H1 (cell line): ENCODE measurements around the gene S100A13. TPM values are rescaled to one million over a fixed set of nuclear protein-coding genes. Genes with fewer than 3 reads are reported as not detected.

ENCODE experiments used
- CTCF ChIA-PET: fragments of 300-600 bp; sonication (Branson Sonifier 250); formaldehyde crosslinking; loops from one replicate; lab custom pipeline; 2021; ENCODE audit not compliant: partially characterized antibody; lab: Charles Lee
- POLR2A ChIA-PET: fragments of 300-600 bp; sonication (Branson Sonifier 250); formaldehyde crosslinking; loops from one replicate; lab custom pipeline; 2021; ENCODE audit warnings: inconsistent platforms; ENCODE audit not compliant: partially characterized antibody; lab: Charles Lee
- DNase-seq, 2 experiments: peaks; one replicate each; pipeline versions ENCODE4 v3.0.0 to v3.0.0-alpha.2; 2010 to 2022; ENCODE audit warnings: low spot score in 2 of 2, low read depth in 1 of 2, mixed read lengths in 1 of 2
- FAIRE-seq: peaks from 2 replicates; lab custom pipeline; 2011; peaks lifted over from hg19 to GRCh38; lab: Jason Lieb, UNC
- H2AFZ ChIP-seq: 2 replicates; pipeline ENCODE4 v1.8.1; 2012; ENCODE audit warnings: low read length, inconsistent platforms
- H2AK5ac ChIP-seq: 2 replicates; pipeline ENCODE4 v1.6.1; 2013; ENCODE audit warnings: low read depth, low read length
- H2BK120ac ChIP-seq: replicated peaks from 2 replicates; pipeline ENCODE3; 2013; ENCODE audit warnings: low read depth, low read length, inconsistent platforms
- H2BK12ac ChIP-seq: 2 replicates; pipeline ENCODE4 v1.6.1; 2013; ENCODE audit warnings: low read depth, low read length
- H2BK15ac ChIP-seq: 2 replicates; pipeline ENCODE4 v1.6.1; 2013; ENCODE audit warnings: low read length
- H2BK20ac ChIP-seq: 2 replicates; pipeline ENCODE4 v1.6.1; 2013; ENCODE audit warnings: low read length
- H2BK5ac ChIP-seq: 2 replicates; pipeline ENCODE4 v1.6.1; 2013; ENCODE audit warnings: low read depth, low read length
- H3K14ac ChIP-seq: 2 replicates; pipeline ENCODE4 v1.6.1; 2013; ENCODE audit warnings: inconsistent platforms; ENCODE audit not compliant: insufficient read length
- H3K18ac ChIP-seq: 2 replicates; pipeline ENCODE4 v1.6.1; 2013; ENCODE audit warnings: low read length; ENCODE audit errors: extremely low read depth
- H3K23ac ChIP-seq: 2 replicates; pipeline ENCODE4 v1.6.1; 2013; ENCODE audit warnings: inconsistent platforms; ENCODE audit not compliant: insufficient read length
- H3K23me2 ChIP-seq: 2 replicates; pipeline ENCODE4 v1.6.1; 2013; ENCODE audit warnings: low read depth, low read length
- H3K27ac ChIP-seq: 2 replicates; pipeline ENCODE4 v1.6.1; 2011; ENCODE audit warnings: low read depth, low read length, inconsistent platforms
- H3K27me3 ChIP-seq, 4 experiments: replicated peaks in 1 of 4; 1 replicate in 1 of 4; 2 replicates in 3 of 4; pipeline versions ENCODE4 v1.6.1 to v1.8.1; 2011 to 2013; ENCODE audit warnings: low read length in 3 of 4, mild to moderate bottlenecking in 3 of 4, inconsistent platforms in 2 of 4, mixed read lengths in 2 of 4, moderate library complexity in 1 of 4; ENCODE audit not compliant: control insufficient read depth in 3 of 4, insufficient read depth in 3 of 4; ENCODE audit errors: extremely low read depth in 1 of 4
- H3K36me3 ChIP-seq, 4 experiments: 2 replicates each; pipeline versions ENCODE4 v1.6.1 to v1.8.1; 2011 to 2013; ENCODE audit warnings: mild to moderate bottlenecking in 4 of 4, low read length in 3 of 4, moderate library complexity in 2 of 4, control low read depth in 1 of 4, inconsistent platforms in 1 of 4; ENCODE audit not compliant: insufficient read depth in 4 of 4, control insufficient read depth in 2 of 4
- H3K4ac ChIP-seq: replicated peaks from 2 replicates; pipeline ENCODE3; 2013; ENCODE audit warnings: low read length, low read depth, mixed read lengths, inconsistent platforms; ENCODE audit not compliant: insufficient read length
- H3K4me1 ChIP-seq, 4 experiments: replicated peaks in 1 of 4; 1 replicate in 1 of 4; 2 replicates in 3 of 4; pipeline versions ENCODE4 v1.6.1 to v1.8.1; 2011 to 2013; ENCODE audit warnings: low read length in 3 of 4, inconsistent platforms in 2 of 4, mixed read lengths in 1 of 4; ENCODE audit not compliant: insufficient read depth in 4 of 4, control insufficient read depth in 3 of 4
- H3K4me2 ChIP-seq, 2 experiments: 2 replicates each; pipeline versions ENCODE4 v1.6.1 to v1.8.1; 2011 to 2013; ENCODE audit warnings: low read depth in 2 of 2, low read length in 2 of 2, control low read depth in 1 of 2, inconsistent platforms in 1 of 2, mild to moderate bottlenecking in 1 of 2; ENCODE audit not compliant: insufficient read depth in 1 of 2
- H3K4me3 ChIP-seq, 4 experiments: fragments of 200-600, 300-600 bp in 1 of 4; sonication (generic), shearing (Covaris generic), sonication (Bioruptor Twin) in 1 of 4; 2 replicates each; pipeline versions ENCODE4 v1.5.1 to v1.8.1; 2011 to 2016; ENCODE audit warnings: low read length in 4 of 4, low read depth in 3 of 4, control low read depth in 2 of 4, inconsistent platforms in 2 of 4, mild to moderate bottlenecking in 2 of 4, mixed read lengths in 1 of 4, moderate library complexity in 1 of 4; ENCODE audit not compliant: insufficient read depth in 2 of 4; ENCODE audit errors: extremely low read depth in 1 of 4
- H3K56ac ChIP-seq: replicated peaks from 2 replicates; pipeline ENCODE3; 2013; ENCODE audit warnings: low read depth, mild to moderate bottlenecking, mixed read lengths, low read length, inconsistent platforms; ENCODE audit not compliant: insufficient read length
- H3K79me1 ChIP-seq: 2 replicates; pipeline ENCODE4 v1.6.1; 2013; ENCODE audit warnings: low read depth, low read length, control low read depth
- H3K79me2 ChIP-seq, 2 experiments: 2 replicates each; pipeline versions ENCODE4 v1.6.1 to v1.8.1; 2012 to 2013; ENCODE audit warnings: low read length in 2 of 2, mild to moderate bottlenecking in 2 of 2, inconsistent platforms in 1 of 2; ENCODE audit not compliant: insufficient read depth in 2 of 2, control insufficient read depth in 1 of 2
- H3K9ac ChIP-seq, 4 experiments: replicated peaks in 1 of 4; 1 replicate in 1 of 4; 2 replicates in 3 of 4; pipeline versions ENCODE4 v1.6.1 to v1.8.1; 2011 to 2013; ENCODE audit warnings: low read depth in 3 of 4, low read length in 3 of 4, control low read depth in 2 of 4, mild to moderate bottlenecking in 2 of 4, moderate library complexity in 2 of 4, inconsistent platforms in 1 of 4; ENCODE audit errors: extremely low read depth in 1 of 4
- H3K9me3 ChIP-seq, 2 experiments: 2 replicates each; pipeline versions ENCODE4 v1.6.1 to v1.8.1; 2012 to 2013; ENCODE audit warnings: mild to moderate bottlenecking in 2 of 2, moderate library complexity in 2 of 2, control low read depth in 1 of 2, inconsistent platforms in 1 of 2, low read depth in 1 of 2, low read length in 1 of 2, mixed read lengths in 1 of 2; ENCODE audit not compliant: insufficient read depth in 2 of 2
- H4K20me1 ChIP-seq, 2 experiments: replicated peaks in 1 of 2; 2 replicates each; pipeline versions ENCODE3 to v1.8.1; 2011 to 2013; ENCODE audit warnings: inconsistent platforms in 2 of 2, low read length in 2 of 2, mild to moderate bottlenecking in 1 of 2; ENCODE audit not compliant: insufficient read depth in 2 of 2, control insufficient read depth in 1 of 2
- H4K5ac ChIP-seq: 2 replicates; pipeline ENCODE4 v1.6.1; 2013; ENCODE audit warnings: low read length, low read depth, mixed read lengths, inconsistent platforms; ENCODE audit not compliant: insufficient read length
- H4K8ac ChIP-seq: 2 replicates; pipeline ENCODE4 v1.8.0; 2013; ENCODE audit warnings: mild to moderate bottlenecking, moderate library complexity, low read length, inconsistent platforms; ENCODE audit not compliant: insufficient read depth; ENCODE audit errors: extremely low read depth
- H4K91ac ChIP-seq: replicated peaks from 2 replicates; pipeline ENCODE3; 2013; ENCODE audit warnings: low read length, mixed read lengths, inconsistent platforms; ENCODE audit not compliant: insufficient read length
- EGR1 ChIP-seq: IDR thresholded peaks from 2 replicates; pipeline ENCODE4 v1.6.1; 2011; ENCODE audit warnings: low read depth, low read length, borderline replicate concordance
- WGBS, 2 experiments: shearing (Covaris generic) in 1 of 2; methylation state at CpG; one replicate each; pipeline versions ENCODE4 v1.1.6 to v1.1.7; 2013 to 2015; ENCODE audit warnings: low lambda C conversion rate in 2 of 2, mixed read lengths in 2 of 2, inconsistent platforms in 1 of 2, low coverage in 1 of 2, missing lambda C conversion rate in 1 of 2; ENCODE audit not compliant: insufficient replicate concordance in 2 of 2, insufficient coverage in 1 of 2, insufficient read length in 1 of 2; ENCODE audit errors: extremely low coverage in 1 of 2, missing lambda C conversion rate in 1 of 2; 5-methylcytosine and 5-hydroxymethylcytosine counted together
- polyA plus RNA-seq, 7 experiments: library from polyadenylated mRNA; depleted of rRNA in 3 of 7; stranded (reverse) in 5 of 7; unstranded in 2 of 7; fragments of >200 nt in 5 of 7; fragments of 200-250 nt in 2 of 7; gene quantifications; 1 replicate in 5 of 7; 2 replicates in 1 of 7; 4 replicates in 1 of 7; pipeline versions ENCODE4 v1.2.1 to v1.2.3, GENCODE V29; 2011 to 2013; ENCODE audit warnings: missing spikeins in 2 of 7, mixed read lengths in 2 of 7
- total RNA-seq: library from RNA; stranded (reverse); fragmentation: NEBNext Ultra II Directional; extraction: Animal tissue kit (Norgen Biotek cat#: 25700); gene quantifications from 2 replicates; pipeline ENCODE4 v1.2.1, GENCODE V29; 2021
- TF ChIP-seq, protein P1 (sequence below), 3 experiments: IDR thresholded peaks; 1 replicate in 2 of 3; 2 replicates in 1 of 3; pipeline versions ENCODE4 v1.5.1 to v1.6.1; 2011; ENCODE audit warnings: low read length in 3 of 3, mild to moderate bottlenecking in 3 of 3, inconsistent platforms in 2 of 3, low read depth in 1 of 3, moderate library complexity in 1 of 3; ENCODE audit not compliant: insufficient read depth in 1 of 3; ENCODE audit errors: control extremely low read depth in 1 of 3

The S100A13 gene
- total and polyA plus RNA-seq, 2 of the 8 experiments (the other 6 are each of a cell fraction or from before 2014, with no cell fraction given), result 63.6 to 127 TPM

DNA sequence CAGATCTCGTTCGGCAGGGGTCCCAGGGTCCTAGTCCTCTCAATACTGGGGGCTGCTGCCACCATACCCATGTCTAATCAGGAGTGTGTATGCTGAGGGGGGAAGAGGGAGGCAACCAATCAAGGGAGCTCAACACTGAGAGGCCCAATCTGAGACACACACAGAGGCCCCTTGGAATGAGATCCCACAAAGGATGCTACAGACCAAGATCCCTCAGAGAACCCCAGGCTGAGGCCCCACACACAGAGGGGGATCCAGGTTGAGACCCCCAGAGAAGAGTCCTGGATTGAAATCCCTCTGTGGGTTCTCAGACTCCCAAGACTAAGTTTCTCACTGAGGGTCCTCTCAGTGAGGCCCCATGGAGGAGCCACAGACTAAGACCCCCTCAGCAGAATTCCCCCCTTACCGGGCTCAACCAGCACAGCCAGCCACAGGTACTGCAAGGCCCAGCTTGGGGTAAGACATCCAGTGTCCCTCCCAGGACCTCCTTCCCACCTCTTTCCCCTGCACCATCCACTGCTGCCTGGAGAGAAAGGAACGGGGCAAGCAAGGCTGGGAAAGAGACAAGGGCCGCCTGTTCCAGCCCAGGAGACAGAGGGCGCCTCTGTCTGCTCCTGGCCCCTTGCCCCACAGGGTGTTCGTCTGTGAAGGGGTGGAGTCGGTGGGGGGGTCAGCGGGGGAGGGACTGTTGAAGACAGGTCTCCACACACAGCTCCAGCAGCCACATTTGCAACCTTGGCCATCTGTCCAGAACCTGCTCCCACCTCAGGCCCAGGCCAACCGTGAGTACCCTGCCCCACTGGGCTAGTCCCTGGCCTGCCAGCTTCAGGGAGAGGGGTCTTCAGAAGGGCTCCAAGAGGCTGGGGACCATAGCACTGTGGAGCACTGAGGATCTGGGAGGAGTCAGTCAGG is 666 bp upstream of the S100A13 start, which contains the start of gene S100A1:
S100A1 (plus strand) TSS at position 720 of the 912 bp plus-strand sequence. CDS start 2,088 bp downstream, outside the sequence.
- Histone ChIP-seq H3K4me2 (peak within 1 kb of the TSS; percentile 74 to 95), H3K27me3 (no peaks in the 10 kb centered on the region), H3K27ac (peak within 1 kb of the TSS; percentile 59), H4K5ac (peak within 1 kb of the TSS; percentile 57), H2BK5ac (peak within 1 kb of the TSS; percentile 68), H4K20me1 (no peaks in the 10 kb centered on the region), H4K91ac (peak within 1 kb of the TSS; percentile 59), H3K14ac (no peak within 1 kb of the TSS), H3K23me2 (peaks cover 7% of the 10 kb centered on the region), H2BK15ac (peak within 1 kb of the TSS; percentile 98; the same call in 1 of the 2 replicates), H3K18ac (peak within 1 kb of the TSS; percentile 93), H4K8ac (peak within 1 kb of the TSS; percentile 80; the same call in 1 of the 2 replicates), H3K23ac (no peak within 1 kb of the TSS), H3K4ac (no peak within 1 kb of the TSS), H2AFZ (peak within 1 kb of the TSS; percentile 72; the same call in 1 of the 2 replicates), H3K9ac (peak within 1 kb of the TSS in 2 of 4 experiments; percentile 69 to 70; a peak in 4 of 7 replicates), H3K36me3 (peaks cover 0 to 4% (median 1%) of the 10 kb centered on the region in 4 experiments; a peak in 3 of 8 replicates), H2BK20ac (peak within 1 kb of the TSS; percentile 72; the same call in 1 of the 2 replicates), H2AK5ac (no peak within 1 kb of the TSS; the same call in 1 of the 2 replicates), H2BK12ac (peak within 1 kb of the TSS; percentile 77), H2BK120ac (no peak within 1 kb of the TSS), H3K9me3 (no peaks in the 10 kb centered on the region), H3K4me1 (peaks cover 0 to 13% (median 7%) of the 10 kb centered on the region in 4 experiments; a peak in 6 of 7 replicates), H3K79me1 (no peaks in the 10 kb centered on the region), H3K4me3 (peak within 1 kb of the TSS; percentile 45 to 77 (median 72)), H3K79me2 (no peaks in the 10 kb centered on the region), H3K56ac (no peak within 1 kb of the TSS)
- ChIA-PET POLR2A (interaction anchor here (0.6 to 15.6 kb wide), 37 partner anchors 9 to 1241 kb away, joined by 3 to 261 read pairs (median 4); partner anchors contain the start of genes RPS27, S100A14, S100A16 and S100A4), CTCF (interaction anchor here (0.7 to 10.2 kb wide), 53 partner anchors 11 to 316 kb away, joined by 3 to 115 read pairs (median 4); partner anchors contain the start of genes S100A14, S100A16, S100A4 and S100A6)
- no peak for TF ChIP-seq EGR1
- TF ChIP-seq, protein P1, sequence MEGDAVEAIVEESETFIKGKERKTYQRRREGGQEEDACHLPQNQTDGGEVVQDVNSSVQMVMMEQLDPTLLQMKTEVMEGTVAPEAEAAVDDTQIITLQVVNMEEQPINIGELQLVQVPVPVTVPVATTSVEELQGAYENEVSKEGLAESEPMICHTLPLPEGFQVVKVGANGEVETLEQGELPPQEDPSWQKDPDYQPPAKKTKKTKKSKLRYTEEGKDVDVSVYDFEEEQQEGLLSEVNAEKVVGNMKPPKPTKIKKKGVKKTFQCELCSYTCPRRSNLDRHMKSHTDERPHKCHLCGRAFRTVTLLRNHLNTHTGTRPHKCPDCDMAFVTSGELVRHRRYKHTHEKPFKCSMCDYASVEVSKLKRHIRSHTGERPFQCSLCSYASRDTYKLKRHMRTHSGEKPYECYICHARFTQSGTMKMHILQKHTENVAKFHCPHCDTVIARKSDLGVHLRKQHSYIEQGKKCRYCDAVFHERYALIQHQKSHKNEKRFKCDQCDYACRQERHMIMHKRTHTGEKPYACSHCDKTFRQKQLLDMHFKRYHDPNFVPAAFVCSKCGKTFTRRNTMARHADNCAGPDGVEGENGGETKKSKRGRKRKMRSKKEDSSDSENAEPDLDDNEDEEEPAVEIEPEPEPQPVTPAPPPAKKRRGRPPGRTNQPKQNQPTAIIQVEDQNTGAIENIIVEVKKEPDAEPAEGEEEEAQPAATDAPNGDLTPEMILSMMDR (IDR thresholded peaks at IDR 0.05; ENCODE audit: control extremely low read depth in 1 of 3, insufficient read depth in 1 of 3, low read depth in 1 of 3, low read length in 3 of 3), result peak in 2 of 3 experiments; percentile 5 to 36; a peak in 2 of 4 replicates
- FAIRE-seq, result no peak
- WGBS, 2 experiments, result 71% methylated on average over 10 of the region's 10 CpGs; no CpG with 5 or more reads in 1 of the 2 experiments
- DNase-seq, result no peak
